Choroid plexus epithelial cell (primary cell): ENCODE results near the gene TNFRSF1A.
A peak's percentile ranks its signal among the peaks of the same experiment; 100 is the strongest.

Experiments used
- DNase-seq: peaks from one replicate; pipeline ENCODE4 v3.0.0-alpha.2; 2010; ENCODE audit warnings: low read depth
- H3K4me3 ChIP-seq: 2 replicates; pipeline ENCODE4 v1.5.1; 2011; ENCODE audit warnings: low read depth, mild to moderate bottlenecking, control low read depth, low read length, moderate library complexity
- TF ChIP-seq, protein P1 (sequence below): conservative IDR thresholded peaks from 2 replicates; pipeline ENCODE4 v1.5.1; 2011; ENCODE audit warnings: low read depth, mild to moderate bottlenecking, control low read depth, inconsistent platforms, low read length, moderate library complexity

Gene TNFRSF1A

DNA sequence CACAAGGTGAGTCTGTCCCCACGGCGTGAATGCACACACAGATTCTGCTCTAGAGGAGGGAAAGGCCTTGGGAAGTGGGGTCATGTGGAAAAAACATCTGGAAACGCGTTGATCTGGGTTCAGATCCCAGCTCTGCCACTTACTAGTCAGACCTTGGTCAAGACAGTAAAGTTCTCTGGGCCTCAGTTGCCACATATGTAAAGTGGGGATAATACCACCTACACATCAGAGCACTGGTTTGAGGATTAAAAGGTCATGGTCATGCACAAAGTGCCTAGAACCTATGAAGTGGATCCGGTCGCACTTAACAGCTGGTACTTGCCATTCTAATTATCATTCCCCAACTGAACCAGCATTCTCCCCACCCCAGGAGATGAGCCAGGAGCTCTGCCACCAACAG, 26.7 kb downstream of the TNFRSF1A start:
- no peak overlapping the region for H3K4me3 ChIP-seq
- no peak for DNase-seq
- TF ChIP-seq, protein P1, sequence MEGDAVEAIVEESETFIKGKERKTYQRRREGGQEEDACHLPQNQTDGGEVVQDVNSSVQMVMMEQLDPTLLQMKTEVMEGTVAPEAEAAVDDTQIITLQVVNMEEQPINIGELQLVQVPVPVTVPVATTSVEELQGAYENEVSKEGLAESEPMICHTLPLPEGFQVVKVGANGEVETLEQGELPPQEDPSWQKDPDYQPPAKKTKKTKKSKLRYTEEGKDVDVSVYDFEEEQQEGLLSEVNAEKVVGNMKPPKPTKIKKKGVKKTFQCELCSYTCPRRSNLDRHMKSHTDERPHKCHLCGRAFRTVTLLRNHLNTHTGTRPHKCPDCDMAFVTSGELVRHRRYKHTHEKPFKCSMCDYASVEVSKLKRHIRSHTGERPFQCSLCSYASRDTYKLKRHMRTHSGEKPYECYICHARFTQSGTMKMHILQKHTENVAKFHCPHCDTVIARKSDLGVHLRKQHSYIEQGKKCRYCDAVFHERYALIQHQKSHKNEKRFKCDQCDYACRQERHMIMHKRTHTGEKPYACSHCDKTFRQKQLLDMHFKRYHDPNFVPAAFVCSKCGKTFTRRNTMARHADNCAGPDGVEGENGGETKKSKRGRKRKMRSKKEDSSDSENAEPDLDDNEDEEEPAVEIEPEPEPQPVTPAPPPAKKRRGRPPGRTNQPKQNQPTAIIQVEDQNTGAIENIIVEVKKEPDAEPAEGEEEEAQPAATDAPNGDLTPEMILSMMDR: no peak

DNA sequence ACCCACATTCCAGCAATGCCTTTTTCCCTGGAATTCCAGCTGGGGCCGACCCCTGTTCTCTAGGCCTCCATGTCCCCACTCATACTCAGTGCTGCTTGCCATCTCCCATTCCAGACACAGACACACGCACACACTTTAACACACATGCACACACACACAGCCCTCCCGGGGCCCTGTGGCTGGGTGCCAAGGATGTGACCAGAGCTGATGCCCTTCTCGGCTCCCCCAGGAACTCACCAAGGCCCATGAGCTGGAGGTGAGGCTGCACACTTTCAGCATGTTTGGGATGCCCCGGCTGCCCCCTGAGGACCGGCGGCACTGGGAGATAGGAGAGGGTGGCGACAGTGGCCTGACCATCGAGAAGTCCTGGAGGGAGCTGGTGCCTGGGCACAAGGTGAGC, 27.1 kb downstream of the TNFRSF1A start:
- TF ChIP-seq, protein P1: no peak
- no peak for DNase-seq
- no peak overlapping the region for H3K4me3 ChIP-seq

DNA sequence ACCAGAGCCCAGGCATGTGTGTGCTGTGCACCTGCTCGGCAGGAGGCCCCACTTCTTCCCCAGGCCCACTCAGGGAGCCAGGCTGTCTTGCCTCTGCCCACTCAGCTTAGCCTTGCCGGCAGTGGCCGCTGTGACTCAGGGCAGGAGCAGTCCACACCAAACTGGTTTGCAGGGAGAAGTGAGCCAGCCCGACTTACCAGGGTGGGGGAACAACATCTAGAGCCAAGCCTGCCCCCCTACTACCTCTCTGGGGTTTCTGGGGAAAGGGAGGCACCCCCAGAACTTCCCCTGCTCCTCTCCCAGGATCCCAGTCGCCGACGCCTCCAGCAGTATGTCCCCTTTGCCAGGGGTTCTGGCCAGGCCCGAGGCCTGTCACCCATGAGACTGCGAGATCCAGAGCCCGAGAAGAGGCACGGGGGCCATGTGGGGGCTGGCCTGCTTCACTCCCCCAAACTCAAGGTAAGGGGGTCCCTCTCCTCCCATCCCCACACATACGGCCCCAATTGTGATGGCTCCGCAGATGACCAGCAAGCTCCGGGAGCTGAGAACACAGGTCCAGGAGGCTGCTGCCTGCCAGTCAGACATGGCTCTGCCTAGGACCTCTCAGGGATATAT, 28.4 kb downstream of the TNFRSF1A start:
- TF ChIP-seq, protein P1: no peak
- no peak overlapping the region for H3K4me3 ChIP-seq
- no peak for DNase-seq

DNA sequence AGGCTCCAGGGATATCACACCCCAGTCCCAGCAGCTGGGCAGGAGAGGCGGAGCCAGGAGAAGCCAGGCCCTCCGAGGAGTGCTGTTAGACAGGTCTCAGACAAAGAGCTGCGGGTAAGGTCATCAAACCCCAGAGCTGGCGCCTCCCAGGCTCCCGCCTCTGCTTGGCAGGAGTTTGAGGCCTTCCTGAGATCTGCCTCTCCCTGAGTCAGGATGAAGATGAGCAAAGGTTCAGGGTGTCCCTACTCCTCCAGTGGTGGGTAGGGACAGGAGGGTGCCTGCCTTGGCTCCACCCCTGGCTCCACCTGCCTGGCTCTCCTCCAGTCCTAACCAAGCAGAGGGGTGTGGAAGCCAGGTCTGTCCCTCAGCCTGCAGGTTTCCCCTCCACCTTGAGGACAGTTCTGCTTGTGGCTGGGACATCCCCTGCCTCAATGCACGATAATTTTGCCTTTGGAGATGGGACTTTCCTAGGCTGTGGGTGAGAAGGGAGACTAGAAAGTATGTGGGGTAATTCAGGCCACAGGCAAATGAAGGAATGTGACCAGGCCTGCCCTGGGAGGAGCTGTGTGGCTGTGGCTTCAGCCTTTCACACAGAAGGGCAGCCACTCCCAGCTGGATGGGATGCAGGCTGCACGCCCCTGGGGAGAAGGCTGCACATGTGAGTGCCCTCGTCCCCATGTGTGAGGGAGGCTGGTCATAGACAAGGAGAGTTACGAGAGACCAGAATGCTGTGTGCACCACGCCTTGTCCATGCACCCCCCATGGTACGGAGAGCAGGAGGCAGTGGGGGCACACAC, 29.1 kb downstream of the TNFRSF1A start:
- DNase-seq: peak; percentile 51
- H3K4me3 ChIP-seq: no peak overlapping the region
- TF ChIP-seq, protein P1: no peak

DNA sequence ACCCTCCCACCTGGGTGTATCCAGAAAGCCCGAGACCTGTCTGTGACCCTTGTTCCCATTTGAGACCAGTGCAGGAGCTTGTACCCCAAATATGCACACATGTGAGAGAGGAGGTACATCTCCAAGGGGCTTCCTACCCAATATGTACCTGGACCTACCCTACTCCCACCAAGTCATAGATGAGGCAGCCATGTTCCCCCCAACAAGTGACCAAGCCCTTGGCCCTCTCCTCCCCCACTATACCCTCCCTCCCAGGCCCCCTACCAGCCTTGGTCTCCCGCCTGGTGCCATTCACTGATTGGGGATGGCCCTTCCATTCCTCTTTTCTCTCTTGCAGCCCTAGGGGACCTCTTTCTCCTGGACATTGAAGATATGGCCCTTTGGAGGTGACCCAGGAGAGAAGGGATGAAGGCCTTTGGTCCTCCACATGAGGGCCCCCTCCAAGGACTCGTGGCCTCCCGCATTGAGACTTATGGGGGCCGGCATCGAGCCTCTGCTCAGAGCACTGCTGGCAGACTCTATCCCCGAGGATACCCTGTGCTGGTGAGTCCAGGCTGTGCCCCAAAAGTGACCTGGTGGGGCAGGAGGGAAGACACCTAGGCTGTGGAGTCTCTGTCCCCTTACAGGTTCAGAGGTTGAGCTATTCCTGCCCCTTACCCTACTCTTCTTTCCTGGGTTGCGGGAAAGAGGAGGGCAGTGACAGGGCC, 29.9 kb downstream of the TNFRSF1A start:
- TF ChIP-seq, protein P1: no peak
- DNase-seq: no peak
- H3K4me3 ChIP-seq: no peak overlapping the region

DNA sequence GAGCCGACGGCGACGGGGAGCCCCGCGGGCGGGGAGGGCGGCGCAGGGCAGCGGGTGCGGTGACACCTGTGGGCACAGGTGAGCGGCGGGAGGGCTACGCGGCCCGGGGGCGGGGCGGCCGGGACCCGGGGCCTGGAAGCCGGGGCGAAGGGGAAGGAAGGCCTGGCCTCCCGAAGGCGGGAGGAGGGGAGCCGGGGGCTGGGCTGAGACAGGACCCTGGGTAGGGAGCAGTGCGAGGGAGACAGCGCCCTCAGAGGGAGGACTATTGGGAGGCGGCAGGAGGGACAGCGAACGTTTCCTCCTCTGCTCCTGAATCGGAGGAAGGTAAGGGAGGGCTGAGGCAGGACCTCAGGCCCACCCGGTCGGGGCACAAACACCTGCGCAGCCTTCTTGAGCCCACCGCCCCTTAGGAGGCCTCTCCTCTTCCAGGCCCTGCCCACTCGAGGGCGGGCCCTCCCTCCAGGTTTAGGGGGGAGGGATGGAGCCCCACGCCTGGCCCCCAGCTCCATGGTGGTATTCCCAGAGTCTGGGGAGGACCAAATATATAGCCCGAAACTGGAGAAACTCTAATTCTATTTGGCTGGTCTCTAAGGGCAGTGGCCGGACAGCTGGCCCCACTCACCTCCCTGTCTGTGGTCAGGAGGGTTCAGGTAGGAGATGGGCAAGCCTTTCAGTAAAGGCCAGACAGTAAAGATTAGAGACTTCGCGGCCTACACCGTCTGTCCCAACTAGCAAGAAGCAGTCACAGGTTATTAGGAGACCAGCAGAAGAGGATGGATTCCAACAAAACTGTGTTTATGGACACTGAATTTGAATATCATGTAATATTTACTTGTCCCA, 30.9 kb downstream of the TNFRSF1A start:
- TF ChIP-seq, protein P1: no peak
- H3K4me3 ChIP-seq: peak overlapping the region; percentile 26
- DNase-seq: no peak
